Activated naive CD4-positive, alpha-beta T cell treated with anti-CD3 and anti-CD28 coated beads, Interleukin-2, amount 50 U/mL, for 24 hours (primary cell): ENCODE data around the gene CUL3.
"Not testable (repeated sequence)": the region's sequence is repeated elsewhere in the genome, so short reads cannot be mapped to it uniquely, and the experiment has no call there.

Experiments
- H3K27ac Mint-ChIP-seq: one replicate; pipeline ENCODE4 v1.8.0; 2021; ENCODE audit warnings: mild to moderate bottlenecking, mixed read lengths
- H3K27me3 Mint-ChIP-seq: one replicate; pipeline ENCODE4 v1.8.0; 2021; ENCODE audit warnings: mixed read lengths
- H3K36me3 Mint-ChIP-seq: one replicate; pipeline ENCODE4 v1.8.0; 2021; ENCODE audit warnings: mixed read lengths
- H3K4me1 Mint-ChIP-seq: one replicate; pipeline ENCODE4 v1.8.0; 2021; ENCODE audit warnings: mixed read lengths
- H3K4me3 Mint-ChIP-seq: one replicate; pipeline ENCODE4 v1.8.0; 2021; ENCODE audit warnings: mild to moderate bottlenecking, mixed read lengths
- H3K9me3 Mint-ChIP-seq: one replicate; pipeline ENCODE4 v1.8.0; 2021; ENCODE audit warnings: mixed read lengths

The CUL3 gene

GRCh38 chr2:224525774-224526173 is 59.4 kb downstream of the CUL3 start:
- H3K36me3 Mint-ChIP-seq, result peaks cover 6% of the 10 kb centered on the region
- H3K27me3 Mint-ChIP-seq, result no peaks in the 10 kb centered on the region
- peak overlapping the region; percentile 68 for H3K27ac Mint-ChIP-seq
- H3K4me1 Mint-ChIP-seq, result peaks cover 79% of the 10 kb centered on the region
- no peaks in the 10 kb centered on the region for H3K9me3 Mint-ChIP-seq
- H3K4me3 Mint-ChIP-seq, result peak overlapping the region; percentile 60

- H3K27me3 Mint-ChIP-seq, result no peaks in the 10 kb centered on the region
- H3K36me3 Mint-ChIP-seq, result peaks cover 6% of the 10 kb centered on the region
- peak overlapping the region; percentile 37 for H3K27ac Mint-ChIP-seq
- H3K4me1 Mint-ChIP-seq, result peaks cover 85% of the 10 kb centered on the region
- H3K4me3 Mint-ChIP-seq, result peak overlapping the region; percentile 44
- H3K9me3 Mint-ChIP-seq, result no peaks in the 10 kb centered on the region
Measured at GRCh38 chr2:224524657-224525056, 60.5 kb downstream of the CUL3 start.

- peaks cover 6% of the 10 kb centered on the region for H3K36me3 Mint-ChIP-seq
- peaks cover 85% of the 10 kb centered on the region for H3K4me1 Mint-ChIP-seq
- H3K4me3 Mint-ChIP-seq, result peak overlapping the region; percentile 44
- H3K27me3 Mint-ChIP-seq, result no peaks in the 10 kb centered on the region
- no peaks in the 10 kb centered on the region for H3K9me3 Mint-ChIP-seq
- peak overlapping the region; percentile 37 for H3K27ac Mint-ChIP-seq
Measured at GRCh38 chr2:224523626-224524577, 61.3 kb downstream of the CUL3 start.

- H3K27me3 Mint-ChIP-seq, H3K36me3 Mint-ChIP-seq, H3K9me3 Mint-ChIP-seq, H3K4me3 Mint-ChIP-seq, H3K27ac Mint-ChIP-seq: not testable (repeated sequence)
- H3K4me1 Mint-ChIP-seq, result peaks cover 85% of the 10 kb centered on the region
Measured at GRCh38 chr2:224522483-224522882, 62.7 kb downstream of the CUL3 start.

- Mint-ChIP-seq H3K36me3 (peaks cover 5% of the 10 kb centered on the region), H3K4me3 (peak overlapping the region; percentile 48), H3K9me3 (no peaks in the 10 kb centered on the region), H3K27ac (peak overlapping the region; percentile 61), H3K4me1 (peaks cover 78% of the 10 kb centered on the region), H3K27me3 (no peaks in the 10 kb centered on the region)
Measured at GRCh38 chr2:224520064-224520463, 65.1 kb downstream of the CUL3 start.

- Mint-ChIP-seq H3K27ac (no peak overlapping the region), H3K4me1 (peaks cover 74% of the 10 kb centered on the region), H3K4me3 (no peak overlapping the region)
Measured at GRCh38 chr2:224518806-224519580, 66.2 kb downstream of the CUL3 start.

GRCh38 chr2:224517963-224518362 is 67.2 kb downstream of the CUL3 start:
- Mint-ChIP-seq H3K4me1 (peaks cover 70% of the 10 kb centered on the region), H3K27me3 (no peaks in the 10 kb centered on the region), H3K36me3 (peaks cover 10% of the 10 kb centered on the region), H3K9me3 (no peaks in the 10 kb centered on the region), H3K27ac (peak overlapping the region; percentile 38), H3K4me3 (no peak overlapping the region)

More at GRCh38 chr2:224518806-224519580, 66.2 kb downstream of the CUL3 start:
- Mint-ChIP-seq H3K27me3 (no peaks in the 10 kb centered on the region), H3K9me3 (no peaks in the 10 kb centered on the region), H3K36me3 (peaks cover 6% of the 10 kb centered on the region)

GRCh38 chr2:224516393-224516792 is 68.8 kb downstream of the CUL3 start:
- peaks cover 14% of the 10 kb centered on the region for H3K36me3 Mint-ChIP-seq
- H3K4me1 Mint-ChIP-seq, result peaks cover 72% of the 10 kb centered on the region
- H3K9me3 Mint-ChIP-seq, H3K27ac Mint-ChIP-seq, H3K27me3 Mint-ChIP-seq, H3K4me3 Mint-ChIP-seq: not testable (repeated sequence)

- H3K36me3 Mint-ChIP-seq, result peaks cover 18% of the 10 kb centered on the region
- no peaks in the 10 kb centered on the region for H3K9me3 Mint-ChIP-seq
- no peaks in the 10 kb centered on the region for H3K27me3 Mint-ChIP-seq
- H3K27ac Mint-ChIP-seq, result no peak overlapping the region
- peaks cover 63% of the 10 kb centered on the region for H3K4me1 Mint-ChIP-seq
- no peak overlapping the region for H3K4me3 Mint-ChIP-seq
Measured at GRCh38 chr2:224513991-224514390, 71.2 kb downstream of the CUL3 start.

GRCh38 chr2:224507789-224508188 is 77.4 kb downstream of the CUL3 start:
- H3K27me3 Mint-ChIP-seq, result no peaks in the 10 kb centered on the region
- no peak overlapping the region for H3K27ac Mint-ChIP-seq
- H3K36me3 Mint-ChIP-seq, result peaks cover 20% of the 10 kb centered on the region
- peaks cover 20% of the 10 kb centered on the region for H3K4me1 Mint-ChIP-seq
- H3K9me3 Mint-ChIP-seq, result no peaks in the 10 kb centered on the region
- H3K4me3 Mint-ChIP-seq, result no peak overlapping the region

GRCh38 chr2:224506494-224506893 is 78.7 kb downstream of the CUL3 start:
- no peak overlapping the region for H3K27ac Mint-ChIP-seq
- no peak overlapping the region for H3K4me3 Mint-ChIP-seq
- H3K27me3 Mint-ChIP-seq, result no peaks in the 10 kb centered on the region
- peaks cover 14% of the 10 kb centered on the region for H3K4me1 Mint-ChIP-seq
- no peaks in the 10 kb centered on the region for H3K9me3 Mint-ChIP-seq
- H3K36me3 Mint-ChIP-seq, result peaks cover 22% of the 10 kb centered on the region

GRCh38 chr2:224498991-224499390 is 86.2 kb downstream of the CUL3 start:
- H3K36me3 Mint-ChIP-seq, result peaks cover 39% of the 10 kb centered on the region
- H3K4me1 Mint-ChIP-seq, result peaks cover 15% of the 10 kb centered on the region
- no peaks in the 10 kb centered on the region for H3K27me3 Mint-ChIP-seq
- no peak overlapping the region for H3K4me3 Mint-ChIP-seq
- H3K27ac Mint-ChIP-seq, result no peak overlapping the region
- H3K9me3 Mint-ChIP-seq, result no peaks in the 10 kb centered on the region

- H3K36me3 Mint-ChIP-seq, result peaks cover 53% of the 10 kb centered on the region
- no peak overlapping the region for H3K4me3 Mint-ChIP-seq
- peak overlapping the region; percentile 17 for H3K27ac Mint-ChIP-seq
- H3K9me3 Mint-ChIP-seq, result no peaks in the 10 kb centered on the region
- no peaks in the 10 kb centered on the region for H3K27me3 Mint-ChIP-seq
- H3K4me1 Mint-ChIP-seq, result peaks cover 69% of the 10 kb centered on the region
Measured at GRCh38 chr2:224492531-224492930, 92.6 kb downstream of the CUL3 start.

- Mint-ChIP-seq H3K36me3 (peaks cover 45% of the 10 kb centered on the region), H3K4me1 (peaks cover 74% of the 10 kb centered on the region), H3K27ac (peak overlapping the region; percentile 24)
- H3K27me3 Mint-ChIP-seq, H3K9me3 Mint-ChIP-seq, H3K4me3 Mint-ChIP-seq: not testable (repeated sequence)
Measured at GRCh38 chr2:224487940-224488339, 97.2 kb downstream of the CUL3 start.

- Mint-ChIP-seq H3K4me1 (peaks cover 52% of the 10 kb centered on the region), H3K36me3 (peaks cover 31% of the 10 kb centered on the region)
- H3K9me3 Mint-ChIP-seq, H3K4me3 Mint-ChIP-seq, H3K27ac Mint-ChIP-seq, H3K27me3 Mint-ChIP-seq: not testable (repeated sequence)
Measured at GRCh38 chr2:224485081-224486014, 99.8 kb downstream of the CUL3 start.
